ENCODE results near the gene NPSR1.
"Not testable (repeated sequence)": the region's sequence is repeated elsewhere in the genome, so short reads cannot be mapped to it uniquely, and the experiment has no call there.

The NPSR1 gene

DNA sequence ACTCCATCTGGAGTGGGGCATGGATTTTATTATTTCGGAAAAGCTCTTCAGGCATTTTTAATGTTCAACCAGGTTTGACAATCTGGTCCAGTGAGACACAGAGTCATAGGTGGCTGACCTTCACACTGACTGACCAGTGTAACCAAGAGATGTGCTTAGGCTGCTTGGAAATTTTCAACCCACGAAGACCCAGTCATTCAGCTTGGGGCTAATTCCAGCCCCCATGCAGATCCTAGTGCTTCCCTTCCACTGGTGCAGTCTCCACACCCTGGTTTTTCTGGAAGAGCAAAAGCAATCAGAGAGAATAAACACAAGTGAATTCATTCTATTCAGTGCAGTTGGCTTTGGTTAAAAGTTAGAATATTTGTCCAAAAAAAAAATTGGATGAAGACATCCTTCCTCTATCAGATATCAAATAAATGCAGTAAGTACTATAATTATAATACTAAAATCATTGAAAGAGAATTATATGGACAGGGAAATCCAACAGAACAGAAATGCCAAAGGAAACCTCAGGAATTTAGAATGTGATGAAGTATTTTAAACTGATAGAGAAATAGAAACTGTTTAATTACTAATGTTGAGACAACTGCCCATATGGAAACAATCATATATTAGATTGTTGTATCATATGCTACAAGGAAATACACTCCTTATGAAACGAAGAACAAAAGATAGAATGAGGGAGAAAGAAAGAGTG is 178.0 kb downstream of the NPSR1 start:
- no peak for DNase-seq (ENCODE audit: low read depth)

DNA sequence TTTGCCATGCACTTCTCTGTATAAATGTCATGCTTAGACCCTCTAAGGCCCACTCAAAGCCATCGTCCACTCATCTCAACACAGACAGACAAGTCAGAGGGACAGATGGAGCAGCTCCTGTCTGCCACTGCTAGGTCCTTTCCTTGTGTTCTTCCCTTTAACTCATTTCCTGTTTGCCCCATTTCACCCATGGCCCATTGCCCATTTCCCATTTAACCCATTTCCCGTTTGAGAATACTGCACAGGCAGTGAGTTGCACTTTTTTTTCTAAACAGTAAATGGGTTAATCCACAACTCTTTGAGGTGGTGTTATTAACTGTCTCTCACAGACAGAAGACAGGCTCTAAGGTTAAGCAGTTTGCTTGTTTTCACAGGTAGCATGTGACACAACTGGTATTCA is 179.3 kb downstream of the NPSR1 start:
- DNase-seq (ENCODE audit: low read depth), result no peak

DNA sequence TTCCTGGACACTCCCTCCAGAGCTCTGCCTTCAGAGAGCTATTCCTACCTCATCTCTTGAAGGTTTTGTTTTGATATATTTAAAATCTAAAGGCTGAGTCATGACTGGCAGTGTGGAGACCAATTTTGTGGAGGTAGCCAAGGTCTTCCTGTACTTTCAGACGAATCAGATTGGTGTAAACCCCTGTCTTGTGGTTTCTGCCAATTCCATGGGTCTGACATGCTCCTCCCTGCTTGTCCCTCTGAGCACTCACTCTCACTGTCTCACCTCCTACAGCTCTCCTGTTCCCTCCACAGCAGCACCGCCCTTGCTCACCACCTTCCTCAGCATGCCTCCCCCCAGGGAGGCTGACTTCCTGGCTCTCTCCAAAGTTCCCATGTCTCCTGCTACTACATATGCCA is 179.8 kb downstream of the NPSR1 start:
- DNase-seq (ENCODE audit: low read depth), result no peak

DNA sequence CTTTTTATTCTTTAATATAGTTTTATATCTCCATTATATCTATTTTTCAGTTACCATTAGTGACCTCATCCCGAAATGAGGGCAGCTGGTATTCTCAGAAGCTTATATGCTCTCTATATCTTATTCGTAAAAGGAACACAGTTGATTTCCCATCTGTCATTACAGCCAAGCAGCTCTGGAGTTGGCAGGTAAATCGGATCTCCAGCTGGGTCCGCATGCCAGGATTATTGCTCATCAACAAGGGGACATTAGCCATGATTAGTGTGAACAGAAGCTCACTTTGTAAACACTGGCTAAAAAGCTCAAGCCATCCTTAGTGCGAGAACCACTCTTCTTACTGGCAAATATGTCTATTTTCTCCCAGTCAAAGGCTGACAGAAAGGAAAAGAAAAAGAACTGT is 180.3 kb downstream of the NPSR1 start:
- no peak for DNase-seq (ENCODE audit: low read depth)

DNA sequence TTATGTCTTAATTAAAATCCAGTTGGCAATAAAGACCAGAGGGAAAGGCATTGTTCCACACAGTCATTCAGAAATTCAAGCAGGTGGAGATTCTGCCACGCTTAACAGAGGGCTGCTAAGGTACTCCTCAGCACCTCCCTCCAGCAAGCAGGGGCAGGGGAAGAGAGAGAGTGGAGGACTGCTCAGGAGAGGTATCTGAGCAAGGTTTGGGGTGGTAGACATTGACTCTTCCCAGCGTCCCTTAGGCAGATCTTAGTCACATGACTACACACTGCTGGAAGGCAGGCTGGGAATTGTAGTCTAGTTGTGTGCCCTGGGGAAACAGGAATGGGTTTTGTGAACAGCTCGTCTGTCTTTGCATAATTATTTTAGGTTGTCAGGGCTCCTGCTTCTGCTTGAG is 181.6 kb downstream of the NPSR1 start:
- DNase-seq (ENCODE audit: low read depth), result no peak

DNA sequence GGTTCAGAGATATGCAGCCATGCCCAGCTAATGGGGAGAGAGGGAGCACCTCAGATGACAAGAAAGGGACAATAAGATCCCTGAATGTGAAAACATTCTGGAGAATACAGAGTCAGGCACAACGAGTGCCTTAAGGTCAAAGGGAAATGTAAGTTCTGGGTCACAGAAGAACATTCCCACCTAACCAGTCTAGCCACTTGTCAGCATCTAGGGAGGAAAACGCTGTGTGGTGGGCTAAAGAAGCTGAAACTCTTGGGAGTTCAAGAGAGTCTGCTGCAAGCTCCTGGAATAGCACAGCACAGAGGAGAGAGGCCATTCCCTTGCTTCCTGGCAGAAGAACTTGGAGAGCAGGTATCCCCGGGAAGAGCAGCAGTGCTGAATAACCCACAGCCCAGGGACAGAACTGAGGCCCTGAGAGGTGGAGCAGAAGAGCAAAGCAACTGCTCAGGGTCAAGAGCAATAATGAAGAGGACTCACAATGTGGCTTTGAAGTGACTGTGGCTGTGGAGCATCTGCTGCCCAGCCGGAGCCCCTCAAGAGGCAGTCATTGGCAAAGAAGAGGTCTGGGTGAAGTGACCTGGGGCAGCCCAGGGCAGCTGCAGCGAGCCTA is 182.3 kb downstream of the NPSR1 start:
- DNase-seq (ENCODE audit: low read depth), result no peak

DNA sequence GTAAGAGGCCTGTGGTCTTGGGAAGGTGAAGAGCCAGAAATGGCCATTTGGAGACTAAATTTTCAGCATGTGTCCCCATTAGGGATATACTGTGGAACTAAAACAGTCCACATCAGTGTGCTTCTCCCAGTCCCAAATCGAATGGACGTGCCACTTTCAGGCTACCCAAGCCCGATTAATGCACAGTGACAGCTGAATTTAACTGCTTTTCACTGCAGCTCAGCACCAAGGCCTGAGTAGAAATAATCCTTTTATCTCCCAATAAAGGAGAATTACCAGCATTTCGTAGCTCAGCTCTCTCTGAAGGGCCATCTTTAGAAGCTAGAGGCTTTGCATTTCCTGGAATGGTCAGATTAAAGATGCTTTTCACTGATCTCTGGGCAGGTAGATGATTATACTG is 183.3 kb downstream of the NPSR1 start:
- no peak for DNase-seq (ENCODE audit: low read depth)

DNA sequence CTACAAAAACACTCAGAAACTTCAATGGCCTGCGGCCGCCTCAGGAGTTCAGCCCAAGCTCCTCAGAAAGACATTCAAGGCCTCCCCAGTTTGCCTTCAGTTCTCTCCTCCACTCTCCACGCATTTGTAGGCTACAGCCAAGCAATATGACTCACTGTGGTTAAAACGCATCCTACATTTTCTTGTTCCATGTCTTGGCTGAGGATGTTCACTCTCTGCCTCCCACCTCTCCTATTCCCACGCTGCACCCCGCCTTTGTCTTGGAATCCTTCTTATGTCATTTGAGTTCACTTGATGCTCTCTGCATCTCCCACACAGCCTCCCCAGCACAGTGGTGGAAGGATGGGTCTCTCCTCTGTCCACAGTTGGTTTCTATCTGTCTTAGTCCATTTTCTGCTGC is 184.8 kb downstream of the NPSR1 start:
- DNase-seq (ENCODE audit: low read depth), result no peak

DNA sequence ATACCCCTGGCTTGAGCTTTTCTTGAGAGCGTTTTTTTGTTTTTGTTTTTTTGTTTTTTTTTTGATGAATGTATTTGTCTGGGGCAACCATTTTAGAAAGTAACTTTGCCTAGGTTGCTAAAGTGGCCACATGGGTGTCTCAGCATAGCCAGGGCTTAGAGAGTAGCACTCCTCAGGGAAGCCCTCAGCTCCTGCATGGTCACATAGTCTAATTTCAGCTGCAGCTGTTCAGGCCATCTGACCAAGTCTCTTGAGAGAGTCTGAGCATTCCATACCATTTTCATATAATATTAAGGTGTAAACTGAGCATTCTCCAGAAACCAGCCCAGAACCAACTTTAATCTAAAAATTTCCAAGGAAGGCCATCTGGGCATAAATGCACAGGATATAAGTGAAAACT is 186.4 kb downstream of the NPSR1 start:
- no peak for DNase-seq (ENCODE audit: low read depth)

DNA sequence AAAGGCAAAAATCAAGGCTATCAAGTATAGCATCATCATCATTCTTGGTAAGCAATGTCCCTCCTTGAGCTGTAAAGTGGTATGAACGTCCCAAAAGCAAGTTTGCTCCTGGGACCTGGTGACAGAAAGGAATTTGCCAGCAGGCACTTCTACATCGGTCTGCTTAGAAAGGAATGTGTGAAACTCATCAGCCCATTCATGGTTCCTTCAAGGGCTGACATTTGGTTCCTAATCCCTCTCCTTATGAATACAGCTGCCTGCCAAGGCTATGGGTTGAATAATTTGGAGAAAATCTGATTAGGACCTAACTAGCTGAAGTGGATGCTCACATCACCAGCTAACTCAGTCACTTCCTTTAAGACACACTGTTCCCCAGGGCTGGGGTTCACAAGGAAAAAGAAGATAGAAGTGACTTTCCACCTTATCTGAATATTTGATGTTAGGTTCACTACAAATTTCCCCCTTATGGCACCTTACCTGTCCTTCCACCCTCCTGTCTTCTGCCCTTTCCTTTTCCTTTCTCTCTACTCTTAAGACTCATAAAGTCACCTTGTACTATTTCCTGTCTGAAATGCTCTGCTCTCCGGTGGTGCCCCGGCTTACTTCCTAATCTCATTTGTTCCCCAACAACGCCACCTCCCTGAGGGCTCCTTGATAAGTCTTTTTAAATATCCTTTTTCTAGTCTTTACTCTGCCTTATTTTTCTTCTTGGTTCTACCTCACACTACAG is 187.1 kb downstream of the NPSR1 start:
- no peak for DNase-seq (ENCODE audit: low read depth)

DNA sequence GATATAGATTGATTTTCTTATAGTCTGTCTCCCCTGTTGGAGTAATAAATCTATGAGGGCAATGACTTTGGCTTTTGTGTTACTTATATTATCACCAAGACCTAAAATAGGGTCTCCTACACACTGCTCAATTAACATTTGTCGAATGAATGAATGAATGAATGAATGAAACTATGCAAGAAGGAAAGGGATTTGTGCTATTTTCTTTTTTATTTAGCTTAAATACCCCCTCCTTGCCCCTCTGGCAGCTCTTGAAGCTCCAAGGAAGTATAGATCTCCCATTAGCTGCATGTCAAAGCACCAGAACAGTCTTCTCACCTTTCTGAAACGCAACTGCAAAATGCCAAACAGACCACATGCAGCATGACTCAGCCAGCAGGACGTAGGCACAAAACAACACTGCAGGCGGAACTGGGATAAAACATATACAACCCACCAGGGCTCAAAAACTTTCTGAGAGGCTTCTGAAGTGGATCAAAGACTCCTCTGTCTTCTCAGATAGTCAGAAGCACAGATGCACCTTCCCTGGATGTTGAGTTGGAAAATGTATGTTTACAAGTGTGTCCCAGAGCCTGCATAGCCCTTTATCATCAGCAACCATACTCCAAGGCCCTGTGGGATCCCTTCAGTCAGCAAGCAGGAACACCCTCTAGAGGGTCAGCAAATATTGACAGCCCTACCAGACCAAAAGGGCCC is 187.8 kb downstream of the NPSR1 start:
- DNase-seq (ENCODE audit: low read depth), result no peak

DNA sequence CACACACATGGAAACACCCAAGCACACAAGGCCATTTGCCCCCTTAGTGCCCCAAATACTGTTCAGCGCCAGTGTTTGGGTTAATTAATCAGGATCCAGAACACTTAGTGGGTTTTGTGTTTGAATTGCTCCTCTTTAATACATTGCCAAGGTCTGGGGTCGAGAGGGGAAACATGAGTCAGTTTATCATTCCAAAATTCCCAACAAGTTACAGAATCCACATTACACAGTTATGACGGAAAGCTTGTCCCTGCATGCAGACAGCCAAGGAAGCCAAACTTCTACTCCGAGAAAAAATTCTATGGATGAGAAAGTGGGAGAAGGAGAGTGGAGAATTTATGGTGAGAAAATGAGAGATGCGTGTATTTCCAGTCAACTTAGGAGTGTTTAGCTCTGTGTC is 189.0 kb downstream of the NPSR1 start:
- DNase-seq (ENCODE audit: low read depth), result no peak

DNA sequence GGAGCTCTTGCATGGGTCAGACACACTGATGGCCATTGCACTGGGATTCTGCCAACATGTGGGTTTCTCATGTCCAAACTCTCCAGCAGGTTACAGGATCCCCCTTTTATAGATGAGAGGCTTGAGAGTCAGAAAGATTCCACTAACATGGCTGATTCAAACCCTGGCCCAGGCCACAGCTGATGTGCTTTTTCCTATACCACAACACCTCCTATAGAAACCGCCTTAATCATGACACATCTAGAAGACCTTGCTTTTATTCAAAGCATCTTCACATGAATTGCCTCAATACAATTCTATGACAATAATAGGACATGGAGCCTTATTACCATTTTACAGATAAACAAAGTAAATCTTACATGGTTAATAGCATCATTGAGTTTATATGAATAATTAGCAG is 190.7 kb downstream of the NPSR1 start:
- DNase-seq (ENCODE audit: low read depth), result no peak

DNA sequence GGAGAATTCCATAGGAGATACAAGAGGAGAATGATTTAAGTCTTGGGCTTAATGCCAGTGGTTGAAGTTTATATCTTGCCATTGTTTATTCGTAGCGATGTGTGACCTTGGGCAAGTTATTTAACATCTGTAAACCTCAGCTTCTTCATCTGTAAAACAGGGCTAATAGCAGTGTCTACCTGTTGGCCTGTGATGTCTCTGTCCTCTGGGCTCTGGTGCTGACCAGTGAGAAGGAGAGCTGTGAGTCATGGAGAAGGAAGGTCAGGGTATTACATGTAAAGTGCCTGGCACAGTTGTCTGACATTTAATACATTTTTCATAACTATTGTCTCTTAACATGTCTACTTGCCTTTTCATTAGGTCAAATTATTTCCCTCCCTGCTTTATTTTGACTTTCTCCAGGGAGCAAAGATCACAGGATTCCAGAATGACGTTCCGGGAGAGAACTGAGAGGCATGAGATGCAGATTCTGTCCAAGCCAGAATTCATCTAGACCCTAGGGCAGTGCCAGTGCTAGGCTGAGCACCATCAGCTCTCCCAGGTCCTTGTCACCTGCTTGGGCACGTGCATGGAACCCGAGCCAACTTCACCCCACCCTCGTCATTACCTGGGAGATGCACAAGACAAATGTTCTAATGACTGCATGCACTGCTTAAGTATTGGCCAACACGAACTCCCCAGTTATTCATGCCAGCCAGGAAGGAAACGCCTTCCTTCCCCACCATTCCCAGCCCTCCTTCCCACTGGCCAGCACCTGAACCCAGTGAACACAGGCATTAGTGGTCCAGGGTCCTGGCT is 191.3 kb downstream of the NPSR1 start:
- no peak for DNase-seq (ENCODE audit: low read depth)

DNA sequence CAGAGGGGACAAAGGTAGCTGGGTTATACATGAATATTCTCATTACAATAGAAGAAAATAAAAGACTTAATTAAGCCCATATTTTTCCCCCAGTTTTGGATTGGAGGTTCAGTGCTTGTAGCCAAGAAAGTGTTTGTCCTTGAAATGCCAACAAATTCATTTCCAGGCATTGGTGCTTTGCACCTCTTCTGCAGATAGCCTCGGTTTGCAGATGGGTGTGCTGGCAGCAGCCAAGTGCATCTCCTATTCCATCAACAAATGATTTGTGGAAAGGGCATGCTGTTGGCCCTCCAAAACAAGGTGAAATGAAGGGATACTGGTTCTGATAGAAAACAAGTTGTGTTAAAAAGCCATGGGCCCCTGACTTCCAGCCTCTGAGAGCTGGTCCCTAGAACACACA is 192.0 kb downstream of the NPSR1 start:
- no peak for DNase-seq (ENCODE audit: low read depth)

DNA sequence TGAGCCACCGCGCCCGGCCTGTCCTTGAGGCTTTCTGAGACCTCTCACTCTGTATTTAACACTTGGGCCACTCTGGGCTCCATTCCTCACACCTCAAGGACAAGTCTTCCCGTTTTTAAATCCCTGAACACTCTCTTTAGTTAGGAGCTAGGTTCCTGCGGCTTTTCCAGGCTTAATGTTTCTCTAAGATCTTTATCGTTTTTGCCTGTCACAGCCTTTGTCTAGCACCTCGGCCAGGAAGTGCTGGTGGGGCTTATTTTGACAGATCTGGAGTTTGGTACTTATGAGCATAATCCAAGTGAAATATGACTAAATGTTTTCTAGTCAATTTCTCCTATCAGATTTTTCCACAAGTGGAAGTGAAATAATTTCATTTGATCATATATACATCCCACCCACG is 192.7 kb downstream of the NPSR1 start:
- DNase-seq (ENCODE audit: low read depth), result no peak

DNA sequence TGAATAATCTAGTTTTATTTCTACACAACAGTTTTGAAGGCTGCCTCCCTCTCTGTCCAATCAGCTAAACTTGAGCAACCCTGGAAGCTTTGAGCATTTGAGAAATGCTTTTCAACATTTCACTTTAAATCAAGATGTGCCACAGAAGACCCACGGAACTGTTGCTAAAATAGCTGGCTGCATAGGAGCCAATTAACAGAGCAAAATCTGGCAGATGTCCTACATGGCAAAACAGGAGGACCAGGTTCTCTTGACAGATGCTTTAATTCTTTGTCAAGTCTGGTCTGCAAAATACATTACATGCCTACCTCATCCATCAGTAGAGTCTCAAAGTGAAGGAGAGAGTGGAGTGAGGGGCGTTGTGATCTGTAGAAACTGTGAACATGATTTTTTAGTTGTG is 193.4 kb downstream of the NPSR1 start:
- no peak for DNase-seq (ENCODE audit: low read depth)

DNA sequence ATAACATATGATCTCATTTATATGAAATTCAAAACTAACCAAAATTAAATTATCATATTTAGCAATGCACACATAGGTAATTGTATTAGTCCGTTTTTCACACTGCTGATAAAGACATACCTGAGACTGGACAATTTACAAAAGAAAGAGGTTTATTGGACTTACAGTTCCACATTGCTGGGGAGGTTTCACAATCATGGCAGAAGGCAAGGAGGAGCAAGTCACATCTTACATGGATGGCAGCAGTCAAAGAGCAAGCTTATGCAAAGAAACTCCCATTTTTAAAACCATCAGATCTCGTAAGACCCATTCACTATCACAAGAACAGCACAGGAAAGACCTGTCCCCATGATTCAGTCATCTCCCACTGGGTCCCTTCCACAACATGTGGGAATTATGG is 200.4 kb downstream of the NPSR1 start:
- DNase-seq (ENCODE audit: low read depth), result not testable (repeated sequence)

DNA sequence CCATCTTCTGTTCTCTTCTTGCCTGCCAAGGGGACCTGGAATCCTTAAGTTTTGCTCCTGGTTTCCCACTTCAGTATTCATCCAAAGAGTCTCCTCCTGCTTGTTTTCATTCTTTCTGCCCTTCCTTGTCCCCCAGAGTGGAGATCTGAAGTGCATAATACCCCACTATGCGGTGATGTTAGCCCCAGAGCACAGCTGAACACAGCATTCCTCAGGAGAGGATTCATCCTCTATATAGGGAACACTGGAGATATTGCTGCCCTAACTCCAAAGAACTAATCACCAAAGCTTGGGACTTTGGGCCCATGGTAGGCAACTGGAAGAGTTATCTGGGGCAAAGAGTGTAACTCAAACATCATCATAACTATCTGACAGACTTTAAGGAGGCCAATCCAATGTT is 201.3 kb downstream of the NPSR1 start:
- not testable (repeated sequence) for DNase-seq (ENCODE audit: low read depth)

DNA sequence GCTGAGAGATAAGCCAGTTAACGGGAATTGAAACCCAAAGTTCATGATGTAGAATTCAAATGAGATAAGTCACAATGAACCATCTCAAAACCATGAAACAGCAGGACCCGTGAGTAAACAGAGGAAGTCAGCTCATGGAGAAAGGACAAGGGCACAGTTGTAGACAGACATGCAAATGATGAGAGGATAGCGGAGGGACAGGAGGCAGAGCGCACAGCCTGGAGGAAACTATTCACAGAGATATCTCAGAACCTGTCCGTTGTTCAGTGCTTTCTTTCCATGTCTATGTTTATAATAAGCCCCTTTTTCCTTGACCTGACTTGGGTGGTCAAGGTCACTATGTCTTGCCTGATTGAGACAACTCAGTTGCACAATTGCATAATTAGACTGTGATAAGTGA is 208.2 kb downstream of the NPSR1 start:
- DNase-seq (ENCODE audit: low read depth), result not testable (repeated sequence)

DNA sequence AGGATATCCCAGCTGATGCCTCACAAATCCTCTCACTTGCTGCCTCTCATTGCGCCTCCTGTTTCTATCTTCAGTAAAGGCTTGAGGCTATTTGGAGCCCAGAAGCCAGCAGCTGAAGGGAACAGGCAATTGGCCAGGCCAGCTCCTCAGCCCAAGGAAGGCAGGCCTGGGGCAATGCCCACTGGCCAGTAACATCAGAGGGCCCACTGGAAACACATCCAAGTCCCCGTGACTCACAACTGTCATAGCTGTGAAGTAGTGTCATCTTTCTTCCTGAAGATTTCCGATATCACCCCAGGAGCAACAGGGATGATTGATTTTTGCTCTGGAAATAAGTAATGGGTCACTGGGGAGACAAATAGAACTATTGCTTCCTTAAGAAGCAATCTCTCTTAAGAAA is 209.3 kb downstream of the NPSR1 start:
- DNase-seq (ENCODE audit: low read depth), result not testable (repeated sequence)

DNA sequence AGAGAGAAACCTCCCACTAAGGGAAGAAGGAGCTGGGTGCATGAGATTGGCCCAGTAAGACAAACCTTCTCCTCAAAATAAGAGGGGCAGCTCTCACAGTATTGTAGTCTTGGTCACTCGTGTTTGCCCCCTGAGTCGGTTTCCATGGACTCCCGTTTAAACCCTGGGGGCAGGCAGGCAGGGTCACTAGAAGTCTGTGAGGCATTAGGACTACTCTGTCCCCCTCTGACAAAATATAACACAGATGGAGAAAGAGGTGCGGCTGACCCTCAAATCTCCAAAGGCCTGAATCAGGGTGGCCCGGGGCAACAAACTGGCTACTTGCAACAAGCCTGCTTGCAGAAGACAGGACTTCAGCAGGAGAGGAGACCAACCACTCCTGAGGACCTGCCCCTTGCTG is 210.6 kb downstream of the NPSR1 start:
- DNase-seq (ENCODE audit: low read depth), result not testable (repeated sequence)
